GM21515 (cell line): ENCODE measurements around the gene SLC30A1.
A peak's percentile ranks its signal among the peaks of the same experiment; 100 is the strongest.
"Not testable (repeated sequence)": the region's sequence is repeated elsewhere in the genome, so short reads cannot be mapped to it uniquely, and the experiment has no call there.

ENCODE experiments used
- ATAC-seq: cut with Tn5 transposase; IDR thresholded peaks from one replicate; pipeline ENCODE4 v1.9.1; 2021; ENCODE audit not compliant: unreplicated experiment

The SLC30A1 gene

GRCh38 chr1:211587123-211587522 lies 8.2 kb upstream of the SLC30A1 start:
- no peak for ATAC-seq

GRCh38 chr1:211586538-211586937 lies 7.6 kb upstream of the SLC30A1 start:
- no peak for ATAC-seq

- no peak for ATAC-seq
These were observed 4.3 kb upstream of the SLC30A1 start for GRCh38 chr1:211583011-211583992.

- no peak for ATAC-seq
These were observed 2.6 kb upstream of the SLC30A1 start for GRCh38 chr1:211581526-211581925.

- no peak for ATAC-seq
These were observed 1.3 kb upstream of the SLC30A1 start for GRCh38 chr1:211580303-211580687.

GRCh38 chr1:211579440-211580302 lies 710 bp upstream of the SLC30A1 start:
- ATAC-seq: peak; percentile 37

GRCh38 chr1:211577819-211578639 lies 932 bp downstream of the SLC30A1 start:
- ATAC-seq: peak; percentile 37

- no peak for ATAC-seq
These were observed 1.6 kb downstream of the SLC30A1 start for GRCh38 chr1:211577277-211577818.

- no peak for ATAC-seq
These were observed 2.2 kb downstream of the SLC30A1 start for GRCh38 chr1:211576717-211577116.

GRCh38 chr1:211574705-211575104 lies 4.3 kb downstream of the SLC30A1 start:
- no peak for ATAC-seq

GRCh38 chr1:211571998-211572397 lies 7.0 kb downstream of the SLC30A1 start:
- no peak for ATAC-seq

- ATAC-seq: not testable (repeated sequence)
These were observed 8.6 kb downstream of the SLC30A1 start for GRCh38 chr1:211570378-211570777.

- peak; percentile 77 for ATAC-seq
These were observed 12.4 kb downstream of the SLC30A1 start for GRCh38 chr1:211566431-211567025.

GRCh38 chr1:211564084-211564483 lies 14.9 kb downstream of the SLC30A1 start:
- ATAC-seq: no peak

- ATAC-seq: no peak
These were observed 19.5 kb downstream of the SLC30A1 start for GRCh38 chr1:211559222-211560010.

- ATAC-seq: no peak
These were observed 20.9 kb downstream of the SLC30A1 start for GRCh38 chr1:211557894-211558625.

- no peak for ATAC-seq
These were observed 25.4 kb downstream of the SLC30A1 start for GRCh38 chr1:211553549-211553948.

GRCh38 chr1:211551638-211552460 lies 27.1 kb downstream of the SLC30A1 start:
- ATAC-seq: no peak
